Measurements from ENCODE around the gene SERPIND1. TPM values are rescaled to one million over a fixed set of nuclear protein-coding genes. Genes with fewer than 3 reads are reported as not detected.

Gene SERPIND1
- total RNA-seq, 2 donors from 2014 or later, result not detected

DNA sequence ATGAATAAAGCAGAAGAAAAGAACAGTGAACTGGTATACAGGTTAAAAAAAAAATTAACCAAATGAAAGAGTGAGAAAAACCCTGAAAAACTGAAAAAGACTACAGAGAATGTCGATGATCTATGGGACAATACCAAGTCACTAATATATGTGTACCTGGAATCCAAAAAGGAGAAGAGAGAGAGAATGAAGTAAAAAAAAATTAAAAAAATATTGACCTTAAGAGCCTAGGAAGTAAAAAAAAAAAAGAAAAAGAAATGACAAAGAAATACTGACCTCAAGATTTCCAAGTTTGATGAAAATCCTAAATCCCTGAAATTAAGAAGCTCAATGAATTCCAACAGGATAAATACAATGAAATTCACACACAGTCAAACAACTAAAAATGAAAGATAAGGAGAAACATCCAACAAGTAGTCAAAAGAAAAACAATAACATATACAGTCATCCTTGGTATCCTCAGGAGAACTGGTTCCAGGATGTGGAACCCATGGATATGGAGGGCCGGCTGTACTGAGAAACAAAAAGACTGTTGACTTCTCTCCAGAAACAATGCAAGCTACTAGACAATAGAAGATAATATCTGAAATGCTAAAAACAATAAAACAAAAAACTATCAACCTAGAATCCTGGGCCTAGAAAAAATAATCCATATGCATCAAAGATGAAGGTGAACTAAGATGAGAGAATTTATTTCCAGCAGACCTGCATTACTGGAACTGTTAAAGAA lies 33.5 kb upstream of the SERPIND1 start:
- no peak for ATAC-seq (replicated peaks in 1 of 2)
- H3K36me3 Mint-ChIP-seq (ENCODE audit: insufficient read depth in 2 of 2), result peaks cover 6 to 9% of the 10 kb centered on the region in 2 donors
- no peaks in the 10 kb centered on the region for H3K9me3 Mint-ChIP-seq
- H3K4me3 Mint-ChIP-seq, result no peak overlapping the region
- peak overlapping the region; percentile 80 for H3K27ac Mint-ChIP-seq
- DNase-seq, result no peak
- no peaks in the 10 kb centered on the region for H3K4me1 Mint-ChIP-seq (ENCODE audit: low read depth)
- H3K27me3 Mint-ChIP-seq (ENCODE audit: low read depth), result no peaks in the 10 kb centered on the region

DNA sequence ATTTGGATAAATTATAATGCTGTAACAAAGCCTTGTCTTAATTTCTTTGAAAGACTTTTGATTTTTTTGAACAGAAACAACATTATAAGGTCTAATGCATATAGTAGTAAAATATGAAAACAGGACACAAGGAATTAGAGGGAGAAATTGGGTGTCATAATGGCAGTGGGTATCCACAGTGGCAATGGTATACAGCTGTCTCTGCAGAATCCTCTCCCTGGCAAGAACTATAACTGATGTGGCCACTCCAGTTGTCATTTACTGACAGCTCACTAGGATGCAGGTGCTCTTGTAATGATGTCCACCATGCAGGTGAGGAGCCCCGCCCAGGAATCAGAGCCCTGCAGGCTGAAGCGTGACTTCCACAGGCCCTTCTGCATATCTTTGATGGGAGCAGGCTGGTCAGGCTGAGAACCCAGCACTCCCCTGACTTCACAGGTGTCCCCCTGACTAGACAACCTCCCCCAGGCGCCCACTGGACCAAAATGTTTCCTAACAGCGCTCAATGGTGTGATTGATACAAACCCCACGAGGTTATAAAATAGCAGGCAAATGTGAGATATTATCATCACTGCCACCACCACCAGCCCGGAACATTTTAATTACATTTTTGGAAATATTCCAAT lies 32.8 kb upstream of the SERPIND1 start:
- H3K4me1 Mint-ChIP-seq (ENCODE audit: low read depth), result no peaks in the 10 kb centered on the region
- no peak overlapping the region for H3K27ac Mint-ChIP-seq
- peaks cover 6 to 9% of the 10 kb centered on the region in 2 donors for H3K36me3 Mint-ChIP-seq (ENCODE audit: insufficient read depth in 2 of 2)
- no peak overlapping the region for H3K4me3 Mint-ChIP-seq
- DNase-seq (no peak), ATAC-seq (replicated peaks in 1 of 2) (no peak)
- no peaks in the 10 kb centered on the region for H3K9me3 Mint-ChIP-seq
- H3K27me3 Mint-ChIP-seq (ENCODE audit: low read depth), result no peaks in the 10 kb centered on the region

DNA sequence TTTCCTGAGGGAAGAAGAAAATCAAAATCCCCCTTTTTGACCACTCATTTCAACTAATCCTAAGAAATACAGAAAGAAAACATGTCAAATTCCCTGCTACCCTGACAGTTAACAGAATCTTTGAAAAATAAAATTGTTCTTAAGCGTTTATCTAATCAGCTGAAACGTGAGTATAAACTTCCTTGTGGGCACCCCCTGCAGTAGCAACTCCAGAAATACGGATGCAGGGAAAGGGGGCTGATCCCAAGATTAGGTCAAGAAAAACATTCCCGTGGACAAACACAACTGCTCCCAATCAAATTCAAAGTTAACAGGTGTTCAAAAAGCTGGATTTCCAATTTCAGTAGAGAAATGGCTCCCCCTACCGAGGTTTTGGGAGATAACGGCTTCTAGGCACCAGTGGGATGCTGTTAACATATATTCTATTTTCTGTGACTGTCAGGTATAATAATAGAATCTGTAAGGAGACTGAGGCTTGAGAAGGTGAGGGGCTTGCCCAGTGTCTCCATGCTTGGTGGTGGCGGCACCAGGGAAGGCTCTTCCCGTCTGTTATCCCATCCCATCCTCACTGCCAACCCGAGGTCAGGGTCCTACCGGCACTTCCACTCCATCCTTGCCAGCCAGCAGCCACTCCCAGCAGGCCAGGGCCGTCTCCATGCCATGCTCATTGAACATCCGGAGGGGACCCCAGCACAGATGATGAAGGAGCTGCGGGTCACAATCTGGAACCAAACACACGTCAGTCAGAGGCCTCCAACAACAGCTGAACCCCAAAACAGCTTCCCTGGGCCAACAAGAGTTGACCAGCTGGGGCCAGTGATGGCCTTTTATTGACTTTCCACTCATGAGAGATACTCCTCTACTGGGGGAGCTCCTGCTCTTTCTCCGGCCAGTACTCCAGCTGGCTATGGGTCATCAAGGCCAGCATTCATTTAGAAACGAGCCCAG lies 32.0 kb upstream of the SERPIND1 start:
- Mint-ChIP-seq H3K4me1 (ENCODE audit: low read depth) (no peaks in the 10 kb centered on the region), H3K36me3 (ENCODE audit: insufficient read depth in 2 of 2) (peaks cover 6 to 12% of the 10 kb centered on the region in 2 donors), H3K4me3 (no peak overlapping the region), H3K9me3 (no peaks in the 10 kb centered on the region), H3K27ac (no peak overlapping the region), H3K27me3 (ENCODE audit: low read depth) (no peaks in the 10 kb centered on the region)
- no peak for ATAC-seq (replicated peaks in 1 of 2)
- peak; percentile 32 to 43 for DNase-seq

DNA sequence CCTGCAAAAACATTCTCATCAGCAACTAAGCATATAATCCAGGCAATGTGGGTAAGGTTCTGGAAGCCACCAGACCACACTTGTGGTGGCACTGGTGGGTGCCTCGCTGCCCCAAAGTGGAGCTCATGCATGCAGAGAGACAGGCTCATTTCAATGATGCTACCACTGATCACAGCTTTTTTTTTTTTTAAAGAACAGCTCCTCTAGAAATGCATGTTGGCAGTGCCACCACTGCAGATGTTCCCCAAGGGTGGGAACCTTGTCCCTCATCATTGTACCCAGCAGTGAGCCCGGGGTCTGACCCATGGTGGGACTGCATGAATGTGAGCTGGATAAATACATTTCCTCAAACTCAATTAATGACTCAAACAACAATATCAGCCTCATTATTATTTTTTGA lies 31.1 kb upstream of the SERPIND1 start:
- no peaks in the 10 kb centered on the region for H3K9me3 Mint-ChIP-seq
- H3K36me3 Mint-ChIP-seq (ENCODE audit: insufficient read depth in 2 of 2), result peaks cover 6 to 15% of the 10 kb centered on the region in 2 donors
- no peaks in the 10 kb centered on the region for H3K27me3 Mint-ChIP-seq (ENCODE audit: low read depth)
- H3K4me3 Mint-ChIP-seq, result no peak overlapping the region
- H3K4me1 Mint-ChIP-seq (ENCODE audit: low read depth), result no peaks in the 10 kb centered on the region
- no peak for DNase-seq
- H3K27ac Mint-ChIP-seq, result no peak overlapping the region
- no peak for ATAC-seq (replicated peaks in 1 of 2)

DNA sequence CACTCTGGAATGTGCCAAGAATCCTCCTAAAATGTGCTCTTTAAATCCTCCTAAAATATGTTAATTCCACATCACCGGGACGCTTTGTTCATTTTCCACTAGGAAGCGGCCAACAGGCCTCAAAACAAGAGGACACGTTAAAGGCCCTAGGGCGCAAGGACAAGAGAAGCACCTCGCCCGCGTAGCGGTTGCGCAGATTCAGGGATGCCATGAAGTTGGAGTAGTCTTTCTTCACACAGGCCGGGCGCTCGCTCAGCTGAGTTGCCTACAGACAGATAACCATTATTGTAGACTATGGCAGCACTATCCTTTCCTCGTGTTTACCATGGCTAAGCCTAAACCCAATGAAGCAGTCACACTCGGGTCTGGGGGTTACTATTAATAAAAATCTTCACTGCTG lies 29.5 kb upstream of the SERPIND1 start:
- no peak overlapping the region for H3K4me3 Mint-ChIP-seq
- no peak for DNase-seq
- H3K9me3 Mint-ChIP-seq, result no peaks in the 10 kb centered on the region
- no peaks in the 10 kb centered on the region for H3K27me3 Mint-ChIP-seq (ENCODE audit: low read depth)
- H3K4me1 Mint-ChIP-seq (ENCODE audit: low read depth), result no peaks in the 10 kb centered on the region
- no peak for ATAC-seq (replicated peaks in 1 of 2)
- no peak overlapping the region for H3K27ac Mint-ChIP-seq
- peaks cover 4 to 14% of the 10 kb centered on the region in 2 donors for H3K36me3 Mint-ChIP-seq (ENCODE audit: insufficient read depth in 2 of 2)

DNA sequence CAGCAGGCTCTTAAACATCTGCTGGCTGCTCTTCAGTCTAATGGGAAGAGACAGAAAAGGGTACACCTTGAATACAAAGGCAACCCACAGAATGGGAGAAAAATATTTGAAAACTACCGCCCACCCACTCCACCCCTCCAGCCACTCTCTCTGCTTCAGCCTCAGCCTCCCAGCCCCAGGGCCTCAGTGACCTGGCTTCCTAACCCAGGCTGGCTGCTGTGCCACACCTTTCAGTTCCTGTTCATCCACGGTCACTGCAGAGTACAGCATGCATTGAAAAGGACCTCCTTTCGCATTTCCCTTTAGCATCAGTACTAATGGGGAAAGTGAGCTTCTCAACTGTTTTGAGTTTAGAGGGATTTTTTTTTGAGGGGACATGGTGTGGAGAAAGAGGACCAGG lies 28.8 kb upstream of the SERPIND1 start:
- no peaks in the 10 kb centered on the region for H3K27me3 Mint-ChIP-seq (ENCODE audit: low read depth)
- H3K9me3 Mint-ChIP-seq, result no peaks in the 10 kb centered on the region
- ATAC-seq (replicated peaks in 1 of 2) (no peak), DNase-seq (no peak)
- H3K4me3 Mint-ChIP-seq, result no peak overlapping the region
- peaks cover 3 to 11% of the 10 kb centered on the region in 2 donors for H3K36me3 Mint-ChIP-seq (ENCODE audit: insufficient read depth in 2 of 2)
- H3K4me1 Mint-ChIP-seq (ENCODE audit: low read depth), result peaks cover 2% of the 10 kb centered on the region
- H3K27ac Mint-ChIP-seq, result no peak overlapping the region

DNA sequence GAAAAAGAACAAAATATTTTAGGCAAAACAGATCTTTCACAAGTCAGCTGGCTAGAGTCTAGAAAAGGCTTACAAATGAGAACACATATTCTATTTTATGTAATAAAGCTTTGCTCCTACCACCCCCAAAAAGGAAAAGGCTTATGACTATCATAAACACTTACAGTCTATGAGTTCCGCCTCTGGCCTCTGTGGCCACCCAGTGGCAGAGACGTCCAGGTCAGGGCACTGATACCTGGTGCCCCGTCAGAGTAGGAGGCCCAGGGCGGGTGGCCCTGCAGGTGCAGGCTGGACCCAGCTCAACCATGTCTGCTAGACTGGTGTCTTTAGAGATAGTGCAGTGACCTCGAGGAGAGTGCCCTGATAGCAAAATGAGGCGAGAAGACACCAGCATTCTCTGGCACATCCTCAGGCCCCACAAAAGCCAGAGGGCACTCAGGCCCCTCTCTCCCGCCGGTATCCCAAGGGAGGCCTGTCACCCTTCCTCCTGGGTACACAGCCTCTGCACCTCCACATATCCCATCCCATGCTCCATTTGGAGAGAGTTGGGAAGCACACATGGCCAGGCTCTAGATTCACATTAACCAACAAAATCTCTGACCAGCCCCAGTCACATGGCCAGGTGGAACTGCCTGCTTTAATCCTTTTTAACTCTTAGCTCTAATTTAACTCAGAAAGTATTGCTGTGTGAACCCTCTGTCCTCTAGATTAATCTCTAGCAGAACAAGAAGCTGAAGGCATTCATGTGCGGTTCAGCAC lies 27.3 kb upstream of the SERPIND1 start:
- Mint-ChIP-seq H3K27ac (no peak overlapping the region), H3K27me3 (ENCODE audit: low read depth) (no peaks in the 10 kb centered on the region), H3K4me3 (no peak overlapping the region), H3K9me3 (no peaks in the 10 kb centered on the region), H3K4me1 (ENCODE audit: low read depth) (peaks cover 13% of the 10 kb centered on the region), H3K36me3 (ENCODE audit: insufficient read depth in 2 of 2) (peaks cover 0 to 5% of the 10 kb centered on the region in 2 donors)
- DNase-seq (no peak), ATAC-seq (replicated peaks in 1 of 2) (no peak)

DNA sequence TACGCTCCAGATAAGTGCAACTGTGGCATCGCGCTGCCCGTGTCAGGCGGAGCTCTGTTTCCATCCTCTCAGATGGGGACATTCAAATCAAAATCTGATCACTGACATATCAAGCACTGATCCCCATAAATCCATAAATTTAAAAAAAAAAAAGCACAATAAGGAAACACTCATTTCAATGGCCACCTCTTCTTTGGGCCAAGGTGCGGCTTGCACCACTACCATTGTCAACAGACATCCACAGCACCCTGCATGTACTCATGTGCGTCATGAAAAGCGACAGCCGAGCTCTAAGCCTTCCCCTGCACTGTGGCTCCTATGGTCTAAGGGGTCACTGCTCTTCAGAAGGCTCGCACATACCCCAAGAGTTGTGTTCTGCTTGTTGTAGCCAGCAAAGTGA lies 26.7 kb upstream of the SERPIND1 start:
- no peak for ATAC-seq (replicated peaks in 1 of 2)
- no peak for DNase-seq
- H3K36me3 Mint-ChIP-seq (ENCODE audit: insufficient read depth in 2 of 2), result peaks cover 0 to 5% of the 10 kb centered on the region in 2 donors
- no peaks in the 10 kb centered on the region for H3K27me3 Mint-ChIP-seq (ENCODE audit: low read depth)
- H3K4me3 Mint-ChIP-seq, result no peak overlapping the region
- peaks cover 13% of the 10 kb centered on the region for H3K4me1 Mint-ChIP-seq (ENCODE audit: low read depth)
- no peaks in the 10 kb centered on the region for H3K9me3 Mint-ChIP-seq
- no peak overlapping the region for H3K27ac Mint-ChIP-seq

DNA sequence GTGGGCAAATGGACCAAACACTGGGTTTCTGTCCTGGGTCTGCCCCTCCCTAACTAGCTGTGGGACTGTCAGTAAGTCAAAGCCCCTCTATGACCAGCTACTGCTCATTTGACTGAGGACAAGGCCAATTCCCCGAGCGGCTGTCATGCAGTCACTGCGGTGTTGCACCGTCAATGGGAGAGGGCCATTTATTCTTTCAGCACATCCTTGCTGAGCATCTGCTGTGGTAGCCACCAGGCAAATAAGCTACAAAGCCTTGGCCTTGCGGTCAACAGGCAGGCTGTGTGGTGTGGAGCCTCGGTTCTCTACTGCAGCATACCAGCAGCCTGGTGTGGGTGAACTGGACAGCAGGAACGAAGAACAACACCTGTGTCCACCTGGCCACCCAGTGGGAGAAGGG lies 25.8 kb upstream of the SERPIND1 start:
- ATAC-seq (replicated peaks in 1 of 2) (no peak), DNase-seq (no peak)
- no peaks in the 10 kb centered on the region for H3K9me3 Mint-ChIP-seq
- no peak overlapping the region for H3K4me3 Mint-ChIP-seq
- H3K27me3 Mint-ChIP-seq (ENCODE audit: low read depth), result no peaks in the 10 kb centered on the region
- peaks cover 0 to 5% of the 10 kb centered on the region in 2 donors for H3K36me3 Mint-ChIP-seq (ENCODE audit: insufficient read depth in 2 of 2)
- no peak overlapping the region for H3K27ac Mint-ChIP-seq
- peaks cover 13% of the 10 kb centered on the region for H3K4me1 Mint-ChIP-seq (ENCODE audit: low read depth)

DNA sequence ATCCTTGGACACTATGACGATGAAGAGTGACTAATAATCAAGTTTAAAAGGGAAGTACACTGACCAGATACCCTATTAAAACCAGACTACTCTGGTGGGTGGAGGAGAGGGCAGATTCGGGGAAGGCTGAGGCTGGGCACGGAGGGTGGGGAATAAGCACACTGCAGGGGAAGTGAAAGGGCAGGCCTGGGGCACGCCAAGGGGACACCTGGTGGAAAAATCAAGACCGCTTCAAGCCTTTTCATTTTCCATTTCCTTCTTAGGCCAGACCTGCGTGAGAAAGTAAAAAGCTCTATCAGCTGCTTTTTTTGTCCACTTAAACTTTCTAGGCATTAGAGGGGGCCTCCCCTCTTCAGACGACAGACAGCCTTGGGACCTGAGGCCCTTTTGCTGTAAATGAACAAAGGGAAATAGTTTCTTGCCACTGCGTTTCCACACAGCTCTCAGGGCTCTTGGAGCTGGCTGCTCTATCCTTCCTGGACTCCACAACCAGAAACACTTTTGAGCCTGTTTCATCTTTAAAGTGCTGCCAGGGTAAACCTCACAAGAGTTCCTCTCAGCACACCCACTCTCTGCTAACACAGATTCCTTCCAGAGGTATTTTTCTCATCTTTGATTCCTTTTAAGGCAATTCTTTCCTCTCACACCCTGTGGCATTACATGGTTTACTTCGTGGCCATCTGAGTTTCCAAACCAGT lies 25.0 kb upstream of the SERPIND1 start:
- Mint-ChIP-seq H3K9me3 (no peaks in the 10 kb centered on the region), H3K27ac (no peak overlapping the region), H3K4me1 (ENCODE audit: low read depth) (peaks cover 13% of the 10 kb centered on the region), H3K4me3 (no peak overlapping the region), H3K36me3 (ENCODE audit: insufficient read depth in 2 of 2) (peaks cover 0 to 5% of the 10 kb centered on the region in 2 donors), H3K27me3 (ENCODE audit: low read depth) (no peaks in the 10 kb centered on the region)
- ATAC-seq (replicated peaks in 1 of 2) (no peak), DNase-seq (no peak)

DNA sequence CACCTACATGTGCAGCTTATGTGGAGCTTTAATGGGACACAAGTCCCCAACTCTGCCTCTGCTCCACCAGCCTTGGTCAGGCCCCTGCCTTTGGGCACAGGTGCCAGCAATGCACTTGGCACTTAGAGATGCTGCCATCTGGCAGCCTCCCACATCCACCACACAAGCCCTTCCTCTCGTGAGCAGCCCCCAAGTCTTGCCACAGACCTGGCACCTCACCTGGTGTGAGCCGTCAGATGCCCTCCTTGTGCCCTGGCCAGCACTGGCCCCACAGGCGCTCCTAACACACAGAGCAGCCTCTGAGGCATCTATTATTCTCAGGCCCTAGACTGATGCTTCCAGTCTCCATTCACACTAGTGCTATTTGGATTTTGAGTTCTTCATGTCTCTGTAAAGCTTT lies 24.5 kb upstream of the SERPIND1 start:
- H3K9me3 Mint-ChIP-seq, result no peaks in the 10 kb centered on the region
- DNase-seq (no peak), ATAC-seq (replicated peaks in 1 of 2) (no peak)
- no peak overlapping the region for H3K27ac Mint-ChIP-seq
- no peaks in the 10 kb centered on the region for H3K27me3 Mint-ChIP-seq (ENCODE audit: low read depth)
- H3K4me3 Mint-ChIP-seq, result no peak overlapping the region
- H3K36me3 Mint-ChIP-seq (ENCODE audit: insufficient read depth in 2 of 2), result peaks cover 0 to 5% of the 10 kb centered on the region in 2 donors
- H3K4me1 Mint-ChIP-seq (ENCODE audit: low read depth), result peaks cover 13% of the 10 kb centered on the region

DNA sequence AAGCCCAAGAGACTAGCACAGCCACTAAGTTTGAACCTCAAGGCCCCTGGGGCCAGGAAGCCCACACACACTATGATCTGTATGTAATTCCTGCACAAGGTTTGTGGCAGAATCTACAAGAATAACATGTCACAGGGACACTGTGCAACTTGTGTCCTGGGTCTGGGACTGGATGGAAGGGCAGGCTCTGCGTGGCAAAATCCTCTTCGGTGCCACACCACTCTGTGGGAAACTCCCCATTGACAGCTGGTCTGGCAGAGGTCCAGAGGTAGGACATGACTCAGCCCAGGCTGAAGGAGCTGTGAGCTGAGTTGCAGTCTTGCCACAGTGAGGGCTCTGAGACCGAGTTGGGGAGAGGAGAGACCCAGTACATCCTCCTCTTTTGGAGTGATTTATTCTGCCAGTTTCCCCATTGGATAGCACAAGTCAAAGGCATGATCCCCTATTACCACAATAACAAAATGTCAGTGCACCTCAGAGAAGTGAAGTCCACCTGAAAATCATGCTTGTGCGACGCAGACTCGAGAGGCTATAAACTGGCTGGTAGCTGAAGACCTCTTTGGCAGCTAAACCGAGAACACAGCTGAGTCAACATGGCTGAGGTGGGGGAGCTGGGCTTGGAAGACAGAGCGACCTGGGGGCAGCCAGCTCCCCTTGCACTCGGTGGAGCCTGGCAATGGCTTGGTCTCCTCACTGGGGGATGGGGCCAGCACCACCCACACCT lies 23.3 kb upstream of the SERPIND1 start:
- DNase-seq, result peak; percentile 54 to 70
- H3K9me3 Mint-ChIP-seq, result no peaks in the 10 kb centered on the region
- peak; percentile 75 to 95 for ATAC-seq (replicated peaks in 1 of 2)
- H3K27ac Mint-ChIP-seq, result no peak overlapping the region
- peaks cover 0 to 5% of the 10 kb centered on the region in 2 donors for H3K36me3 Mint-ChIP-seq (ENCODE audit: insufficient read depth in 2 of 2)
- H3K4me1 Mint-ChIP-seq (ENCODE audit: low read depth), result peaks cover 13% of the 10 kb centered on the region
- H3K27me3 Mint-ChIP-seq (ENCODE audit: low read depth), result no peaks in the 10 kb centered on the region
- no peak overlapping the region for H3K4me3 Mint-ChIP-seq
